Mucosa of rectum (tissue), 2 donors: ENCODE measurements around the gene AHRR.

ENCODE experiments used
- H3K27ac ChIP-seq, 2 donors: one replicate each; pipeline ENCODE4 v1.7.0; 2013; ENCODE audit warnings: inconsistent platforms in 2 of 2, low read depth in 2 of 2, low read length in 2 of 2
- H3K27me3 ChIP-seq, 2 donors: one replicate each; pipeline ENCODE4 v1.7.0; 2013; ENCODE audit warnings: low read length in 2 of 2; ENCODE audit not compliant: control insufficient read depth in 2 of 2, insufficient read depth in 2 of 2
- H3K36me3 ChIP-seq, 2 donors: one replicate each; pipeline ENCODE4 v1.7.0; 2013; ENCODE audit warnings: low read length in 2 of 2; ENCODE audit not compliant: control insufficient read depth in 2 of 2, insufficient read depth in 2 of 2
- H3K4me1 ChIP-seq, 2 donors: one replicate each; pipeline ENCODE4 v1.7.0; 2013; ENCODE audit warnings: low read length in 2 of 2, mild to moderate bottlenecking in 1 of 2; ENCODE audit not compliant: control insufficient read depth in 2 of 2, insufficient read depth in 2 of 2
- H3K4me3 ChIP-seq, 2 donors: one replicate each; pipeline ENCODE4 v1.7.0; 2013; ENCODE audit warnings: low read length in 2 of 2
- H3K9ac ChIP-seq, 2 donors: one replicate each; pipeline ENCODE4 v1.7.0; 2013; ENCODE audit warnings: low read length in 2 of 2, low read depth in 1 of 2, mild to moderate bottlenecking in 1 of 2
- H3K9me3 ChIP-seq, 2 donors: one replicate each; pipeline ENCODE4 v1.7.0; 2013; ENCODE audit warnings: low read length in 2 of 2; ENCODE audit not compliant: control insufficient read depth in 2 of 2
- donor health status: healthy.
- donor health status: Normal muscosa, but diverticular disease.

AHRR gene

DNA sequence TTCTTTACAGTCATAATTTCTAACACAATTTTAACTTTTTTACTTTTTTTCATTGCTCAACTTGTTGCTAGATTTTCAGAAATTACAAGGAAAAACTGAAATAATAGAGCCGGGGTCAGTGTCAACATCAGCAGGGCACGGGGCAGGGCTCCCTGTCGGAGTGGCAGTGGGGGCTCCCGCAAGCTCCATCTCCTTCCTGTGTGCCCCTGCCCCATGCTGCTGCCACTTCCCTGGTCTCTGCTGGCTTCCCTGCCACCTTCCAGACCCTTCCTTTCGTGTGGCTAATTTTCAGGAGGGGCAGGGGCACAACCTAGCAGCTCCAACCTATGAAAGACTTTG is 120.5 kb downstream of the AHRR start:
- no peaks in the 10 kb centered on the region for H3K27me3 ChIP-seq

DNA sequence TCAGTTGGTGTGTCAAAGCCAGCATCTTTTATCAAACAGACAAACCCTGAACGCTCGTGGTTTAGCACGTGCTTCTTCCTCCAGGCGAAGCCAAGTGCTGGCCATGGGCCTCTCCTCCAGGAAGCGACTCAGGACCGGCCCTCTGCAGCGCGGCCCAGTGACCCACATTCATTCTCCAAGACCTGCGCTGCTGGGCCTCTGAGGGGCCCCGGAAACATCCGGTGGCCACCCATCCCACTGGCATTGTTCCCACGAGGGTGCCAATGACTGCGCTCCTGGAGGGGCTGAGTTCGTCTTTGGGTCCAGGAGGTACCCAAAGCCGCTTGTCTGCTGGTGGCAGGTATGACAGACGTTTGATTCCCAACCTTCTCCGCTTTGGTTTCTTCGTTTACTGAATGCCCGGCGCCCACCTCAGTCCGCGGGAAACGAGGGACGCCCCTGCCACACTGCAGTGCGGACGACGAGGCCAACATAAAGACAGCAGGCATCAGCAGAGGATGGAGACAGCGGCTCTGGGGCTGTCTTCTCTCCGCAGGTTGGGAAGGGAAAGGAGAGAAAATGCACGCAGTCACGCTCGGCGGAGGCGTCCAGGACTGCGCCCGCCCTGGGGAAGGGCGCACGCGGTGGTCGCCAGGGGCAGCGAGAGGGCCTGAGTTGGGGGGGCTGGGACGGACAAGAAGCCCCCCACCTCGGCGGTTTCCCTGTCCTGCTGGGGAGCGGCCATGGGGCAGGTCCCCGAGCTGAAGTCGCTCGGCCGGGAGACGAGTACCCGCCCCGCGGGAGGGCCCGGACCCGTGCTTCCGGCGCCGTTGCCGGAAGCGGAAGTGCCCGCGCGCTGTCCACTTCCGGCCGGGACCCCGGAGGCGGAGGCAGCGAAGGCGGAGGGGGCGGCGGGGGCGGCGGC is 121.1 kb downstream of the AHRR start, which contains the start of gene EXOC3:
Gene EXOC3, plus strand, starts transcription at position 842 of the 904 bp plus-strand sequence. CDS start 3,030 bp downstream, outside the sequence.
- no peaks in the 10 kb centered on the region for H3K27me3 ChIP-seq
- H3K9ac ChIP-seq, result peak within 1 kb of the TSS; percentile 87 to 91
- H3K4me3 ChIP-seq, result peak within 1 kb of the TSS; percentile 98 to 99
- peak within 1 kb of the TSS; percentile 56 to 79 for H3K27ac ChIP-seq
- no peaks in the 10 kb centered on the region for H3K9me3 ChIP-seq
- peaks cover 12% of the 10 kb centered on the region in 2 donors for H3K36me3 ChIP-seq
- peaks cover 9 to 16% of the 10 kb centered on the region in 2 donors for H3K4me1 ChIP-seq

More for the DNA sequence above, 120.5 kb downstream of the AHRR start:
- Histone ChIP-seq H3K9ac (no peak overlapping the region), H3K9me3 (no peaks in the 10 kb centered on the region), H3K27ac (no peak overlapping the region), H3K36me3 (peaks cover 6% of the 10 kb centered on the region in 2 donors), H3K4me3 (peak overlapping the region; percentile 98 to 99), H3K4me1 (peaks cover 9 to 16% of the 10 kb centered on the region in 2 donors)

DNA sequence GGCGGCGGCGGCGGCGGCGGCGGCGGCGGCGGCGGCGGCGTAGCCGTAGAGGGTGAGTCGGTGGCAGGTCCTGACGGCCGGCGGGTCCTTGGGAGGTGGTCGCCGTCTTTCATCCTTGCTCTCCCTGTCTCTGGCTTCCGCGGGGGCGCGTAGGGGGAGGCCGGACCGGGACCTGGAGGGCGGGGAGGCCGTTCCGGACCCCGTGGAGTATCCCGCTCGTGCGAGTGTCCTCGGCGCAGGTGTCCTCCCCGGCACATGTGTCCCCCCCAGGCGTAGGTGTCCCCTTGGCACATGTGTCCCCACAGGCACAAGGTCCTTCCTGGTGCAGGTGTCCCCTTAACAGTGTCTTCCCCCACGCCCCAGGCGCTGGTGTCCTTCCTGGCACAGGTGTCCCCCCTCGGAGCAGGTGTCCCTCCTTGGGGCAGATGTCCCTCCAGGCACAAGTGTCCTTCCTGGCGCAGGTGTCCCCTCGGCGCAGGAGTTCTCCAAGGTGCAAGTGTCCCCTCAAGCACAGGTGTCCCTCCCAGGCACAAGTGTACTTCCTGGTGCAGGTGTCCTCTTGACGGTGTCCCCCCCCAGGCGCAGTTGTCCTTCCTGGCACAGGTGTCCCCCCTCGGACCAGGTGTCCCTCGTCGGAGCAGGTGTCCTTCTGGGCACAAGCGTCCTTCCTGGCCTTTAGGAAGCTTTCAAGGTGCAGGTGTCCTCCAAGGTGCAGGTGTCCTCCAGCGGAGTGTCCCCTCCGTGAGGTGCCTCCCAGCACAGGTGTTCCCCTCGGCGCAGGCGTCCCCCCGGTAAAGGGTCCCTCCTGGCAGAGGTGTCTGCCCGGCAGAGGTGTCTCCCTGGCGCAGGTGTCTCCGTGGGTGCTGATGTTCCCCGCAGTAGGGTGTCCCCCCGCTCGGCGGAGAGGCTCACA is 122.0 kb downstream of the AHRR start:
- Histone ChIP-seq H3K9ac (peak overlapping the region; percentile 87 to 91), H3K4me1 (peaks cover 9 to 16% of the 10 kb centered on the region in 2 donors), H3K9me3 (no peaks in the 10 kb centered on the region), H3K36me3 (peaks cover 21% of the 10 kb centered on the region in 2 donors), H3K27ac (peak overlapping the region; percentile 28 to 79), H3K27me3 (no peaks in the 10 kb centered on the region), H3K4me3 (peak overlapping the region; percentile 98 to 99)

DNA sequence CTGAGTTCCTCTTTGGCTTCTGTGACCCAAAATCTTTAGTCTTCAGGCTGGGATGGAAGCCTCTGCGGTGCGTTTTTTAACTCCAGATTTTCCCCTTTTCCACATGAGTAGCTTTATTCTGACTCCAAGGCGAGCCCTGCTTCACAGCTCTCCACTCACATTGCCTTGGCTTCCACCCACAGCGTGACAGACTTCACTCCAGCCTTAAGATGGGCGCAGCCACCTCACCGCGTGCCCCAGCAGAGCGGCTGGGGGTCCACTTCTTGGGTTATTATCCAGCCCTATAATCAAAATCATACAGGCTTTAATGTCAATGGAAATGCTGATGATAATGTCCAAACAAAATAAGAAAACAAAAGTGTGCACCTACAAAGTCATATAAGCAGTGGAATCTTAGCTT is 122.7 kb downstream of the AHRR start:
- Histone ChIP-seq H3K4me3 (peak overlapping the region; percentile 98 to 99), H3K9ac (peak overlapping the region in 1 of 2 donors; percentile 91), H3K4me1 (peaks cover 9 to 16% of the 10 kb centered on the region in 2 donors), H3K36me3 (peaks cover 25 to 28% of the 10 kb centered on the region in 2 donors), H3K27me3 (no peaks in the 10 kb centered on the region), H3K27ac (no peak overlapping the region), H3K9me3 (no peaks in the 10 kb centered on the region)

DNA sequence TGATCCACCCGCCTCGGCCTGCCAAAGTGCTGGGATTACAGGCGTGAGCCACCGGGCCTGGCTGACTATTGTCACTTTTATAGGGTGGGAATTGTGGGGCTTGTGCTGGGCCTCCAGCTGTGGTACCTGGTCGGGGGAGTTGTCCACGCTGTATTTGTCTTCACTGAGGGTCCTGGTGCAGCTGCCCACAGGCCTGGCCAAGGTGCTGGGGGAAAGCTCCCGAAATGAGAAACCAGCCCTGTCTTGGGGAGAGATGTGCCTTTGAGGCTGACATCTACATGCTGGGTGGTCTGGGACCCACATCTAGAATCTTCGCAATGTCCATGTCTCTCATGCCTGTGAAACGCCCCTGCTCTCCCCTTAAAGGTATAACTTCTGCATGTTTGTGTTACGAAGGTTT is 124.1 kb downstream of the AHRR start:
- no peaks in the 10 kb centered on the region for H3K27me3 ChIP-seq
- no peak overlapping the region for H3K4me3 ChIP-seq
- H3K9ac ChIP-seq, result no peak overlapping the region
- H3K4me1 ChIP-seq, result peaks cover 9 to 16% of the 10 kb centered on the region in 2 donors
- H3K36me3 ChIP-seq, result peaks cover 29 to 37% of the 10 kb centered on the region in 2 donors
- no peak overlapping the region for H3K27ac ChIP-seq
- H3K9me3 ChIP-seq, result no peaks in the 10 kb centered on the region

DNA sequence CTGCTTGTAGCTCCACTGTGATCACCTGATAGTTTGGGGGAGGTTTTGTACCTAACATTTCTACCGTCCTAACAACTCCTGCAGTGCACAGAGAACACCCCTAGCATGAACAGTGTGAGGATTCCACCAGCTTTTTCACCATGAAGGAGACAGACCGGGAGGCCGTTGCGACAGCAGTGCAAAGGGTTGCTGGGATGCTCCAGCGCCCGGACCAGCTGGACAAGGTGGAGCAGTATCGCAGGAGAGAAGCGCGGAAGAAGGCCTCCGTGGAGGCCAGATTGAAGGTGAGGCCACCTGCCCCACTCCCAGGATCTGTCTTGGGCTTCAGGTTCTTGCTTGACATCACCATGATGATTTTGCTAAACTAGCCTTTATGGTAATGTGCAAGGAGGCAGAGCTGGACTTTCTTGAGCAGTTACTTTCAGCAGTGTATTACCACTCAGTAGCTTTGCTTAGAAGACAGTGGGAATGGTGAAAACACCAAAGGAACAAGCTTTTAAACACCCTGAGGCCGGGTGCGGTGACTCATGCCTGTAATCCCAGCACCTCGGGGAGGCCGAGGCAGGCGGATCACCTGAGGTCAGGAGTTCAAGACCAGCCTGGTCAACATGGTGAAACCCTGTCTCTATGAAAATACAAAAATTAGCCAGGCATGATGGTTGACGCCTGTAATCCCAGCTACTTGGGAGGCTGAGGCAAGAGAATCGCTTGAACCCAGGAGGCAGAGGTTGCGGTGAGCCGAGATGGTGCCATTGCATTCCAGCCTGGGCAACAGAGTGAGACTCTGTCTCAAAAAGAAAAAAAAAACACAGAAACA is 124.8 kb downstream of the AHRR start:
- Histone ChIP-seq H3K36me3 (peaks cover 33 to 41% of the 10 kb centered on the region in 2 donors), H3K9ac (no peak overlapping the region), H3K27me3 (no peaks in the 10 kb centered on the region), H3K9me3 (no peaks in the 10 kb centered on the region), H3K4me3 (no peak overlapping the region), H3K4me1 (peaks cover 9 to 16% of the 10 kb centered on the region in 2 donors), H3K27ac (no peak overlapping the region)

DNA sequence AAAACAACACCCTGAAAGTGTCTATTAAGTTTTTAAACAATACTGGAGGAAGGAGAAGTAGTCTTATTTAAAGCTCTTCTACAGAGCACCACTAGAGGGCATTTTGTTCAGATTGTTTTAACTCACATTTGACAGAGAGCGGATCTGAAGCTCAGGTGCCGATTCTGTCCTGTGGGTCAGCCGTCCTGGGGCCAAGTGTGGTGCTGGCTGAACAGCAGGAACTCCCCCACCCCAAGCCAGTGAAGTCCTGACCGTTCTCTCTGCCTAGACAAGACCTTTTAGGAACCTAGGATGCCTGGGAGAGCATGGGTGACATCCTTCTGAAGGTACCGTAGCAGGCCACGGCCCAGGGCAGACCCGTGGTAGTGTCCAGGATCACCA is 125.4 kb downstream of the AHRR start:
- Histone ChIP-seq H3K4me1 (peaks cover 9 to 16% of the 10 kb centered on the region in 2 donors), H3K36me3 (peaks cover 38 to 45% of the 10 kb centered on the region in 2 donors), H3K9me3 (no peaks in the 10 kb centered on the region), H3K27me3 (no peaks in the 10 kb centered on the region), H3K27ac (no peak overlapping the region), H3K9ac (no peak overlapping the region), H3K4me3 (no peak overlapping the region)

DNA sequence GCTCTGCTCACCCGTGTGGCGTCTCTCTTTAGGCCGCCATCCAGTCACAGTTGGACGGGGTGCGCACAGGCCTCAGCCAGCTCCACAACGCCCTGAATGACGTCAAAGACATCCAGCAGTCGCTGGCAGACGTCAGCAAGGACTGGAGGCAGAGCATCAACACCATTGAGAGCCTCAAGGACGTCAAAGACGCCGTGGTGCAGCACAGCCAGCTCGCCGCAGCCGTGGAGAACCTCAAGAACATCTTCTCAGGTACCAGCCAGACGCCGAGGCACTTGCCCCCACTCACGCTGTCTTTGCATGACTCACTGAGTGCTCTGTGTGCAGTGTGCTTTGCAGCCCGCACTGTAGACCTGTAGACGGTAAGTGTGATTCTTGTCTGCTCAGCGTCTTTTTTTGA is 126.0 kb downstream of the AHRR start:
- H3K27ac ChIP-seq, result no peak overlapping the region
- H3K4me1 ChIP-seq, result peaks cover 9 to 10% of the 10 kb centered on the region in 2 donors
- H3K4me3 ChIP-seq, result no peak overlapping the region
- H3K36me3 ChIP-seq, result peaks cover 38 to 51% of the 10 kb centered on the region in 2 donors
- H3K9me3 ChIP-seq, result no peaks in the 10 kb centered on the region
- no peak overlapping the region for H3K9ac ChIP-seq
- H3K27me3 ChIP-seq, result no peaks in the 10 kb centered on the region

DNA sequence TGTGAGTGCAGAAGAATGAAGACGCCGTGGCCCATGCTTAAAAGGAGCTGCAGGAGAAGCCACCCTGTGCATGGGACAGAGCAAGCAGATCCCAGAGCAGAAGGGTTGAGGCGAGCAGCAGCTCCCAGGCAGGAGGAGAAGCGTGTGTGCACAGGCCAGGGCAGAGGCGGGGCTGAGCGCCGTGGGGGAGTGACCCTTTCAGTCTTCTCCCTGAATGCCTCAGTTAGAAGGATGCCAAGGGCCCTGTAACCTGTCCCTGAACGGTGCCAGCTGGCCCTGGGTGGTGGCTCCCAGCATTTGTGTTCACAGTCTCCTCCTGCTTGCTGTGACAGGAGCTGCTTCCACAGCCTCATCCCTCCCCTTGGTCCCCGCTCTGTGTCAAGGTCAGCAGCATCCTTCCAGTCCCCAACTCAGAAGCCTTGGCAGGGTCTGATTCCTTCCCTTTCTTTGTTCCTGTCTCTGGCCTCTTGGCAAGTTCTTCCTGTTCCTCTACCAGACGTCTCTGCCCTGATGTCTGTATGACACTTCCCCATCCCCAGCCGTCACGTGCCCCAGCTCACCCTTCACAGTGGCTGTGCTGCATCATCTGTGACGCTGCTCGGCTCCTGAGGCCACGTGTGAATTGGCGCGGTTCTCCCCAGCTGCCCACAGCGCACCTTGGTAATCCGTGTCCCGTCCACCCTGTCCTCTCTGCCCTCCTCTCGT is 126.7 kb downstream of the AHRR start:
- H3K36me3 ChIP-seq, result peaks cover 41 to 58% of the 10 kb centered on the region in 2 donors
- peaks cover 6 to 9% of the 10 kb centered on the region in 2 donors for H3K4me1 ChIP-seq

More for the DNA sequence above, 126.7 kb downstream of the AHRR start:
- Histone ChIP-seq H3K9ac (no peak overlapping the region), H3K27me3 (no peaks in the 10 kb centered on the region), H3K9me3 (no peaks in the 10 kb centered on the region), H3K27ac (no peak overlapping the region), H3K4me3 (no peak overlapping the region)
